ENCODE data around the gene RFTN1.

- TF ChIP-seq POLR2A (IDR thresholded peaks at IDR 0.05) (no peak), CTCF (IDR thresholded peaks at IDR 0.05) (no peak)
These were observed 14.6 kb upstream of the RFTN1 start for GRCh38 chr3:16528106-16528505.

All from tibial nerve (tissue), 3 donors.